Right renal cortex interstitium (tissue), 3 donors: Measurements from ENCODE around the gene CDKL2. TPM values are rescaled to one million over a fixed set of nuclear protein-coding genes. Genes with fewer than 3 reads are reported as not detected.
A peak's percentile ranks its signal among the peaks of the same experiment; 100 is the strongest.
"Not testable (repeated sequence)": the region's sequence is repeated elsewhere in the genome, so short reads cannot be mapped to it uniquely, and the experiment has no call there.

Source experiments
- DNase-seq, 3 donors: peaks; one replicate each; pipeline ENCODE4 v3.0.0-alpha.2; 2013; ENCODE audit warnings: low read depth in 3 of 3, low spot score in 2 of 3
- polyA plus RNA-seq, 3 donors: library from polyadenylated mRNA; unstranded; fragments of 120-200 nt; gene quantifications; one replicate each; pipeline ENCODE4 v1.2.1, GENCODE V29; 2013; ENCODE audit not compliant: insufficient read length in 3 of 3

The CDKL2 gene
- polyA plus RNA-seq = 10 to 100 TPM; 11.3 to 14.6 (median 11.8) TPM

DNA sequence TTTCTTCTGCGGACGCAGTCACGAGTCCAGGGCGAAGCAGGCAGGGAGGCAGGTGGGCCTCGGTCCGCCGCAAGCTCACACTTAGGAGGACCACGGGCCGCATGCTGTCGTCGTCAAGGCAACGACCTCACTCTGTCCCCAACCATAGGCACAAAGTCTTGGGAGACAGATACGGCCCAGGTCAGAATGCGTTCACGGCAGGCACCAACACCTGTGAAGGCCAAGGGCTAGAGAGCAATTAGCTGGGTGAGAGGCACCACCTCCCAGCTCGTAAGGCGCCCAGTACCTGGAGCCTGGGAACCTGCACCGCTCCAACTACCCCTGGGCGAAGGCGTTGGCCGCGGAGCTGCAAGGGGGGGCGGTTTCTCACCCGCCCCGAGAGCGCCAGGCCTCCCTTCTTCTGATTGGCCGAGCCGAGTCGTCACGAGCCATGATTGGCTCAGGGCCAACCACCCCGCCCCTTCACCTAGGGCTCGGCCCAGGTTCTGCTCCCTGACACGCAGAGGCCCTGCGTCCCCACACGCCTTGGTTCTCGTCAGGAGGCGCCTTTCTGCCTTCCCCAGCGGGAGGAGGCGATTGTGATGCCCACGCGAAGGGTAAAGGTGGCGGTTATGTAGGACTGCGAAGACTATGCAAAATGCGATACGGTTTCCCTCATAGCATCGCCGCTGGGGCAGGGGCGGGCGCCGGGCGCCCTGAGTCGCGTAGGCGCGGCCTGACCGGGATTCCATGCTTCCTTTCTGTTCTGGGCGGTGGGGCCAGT lies at the start of gene CDKL2:
Gene CDKL2, minus strand, starts transcription at position 355 of the 763 bp plus-strand sequence. CDS start 4,540 bp downstream, outside the sequence.
- peak; percentile 62 to 72 (median 67) for DNase-seq

GRCh38 chr4:75678965-75679364 lies 48.6 kb upstream of the CDKL2 start:
- DNase-seq = no peak

GRCh38 chr4:75678473-75678872 lies 48.1 kb upstream of the CDKL2 start:
- DNase-seq = no peak

DNA sequence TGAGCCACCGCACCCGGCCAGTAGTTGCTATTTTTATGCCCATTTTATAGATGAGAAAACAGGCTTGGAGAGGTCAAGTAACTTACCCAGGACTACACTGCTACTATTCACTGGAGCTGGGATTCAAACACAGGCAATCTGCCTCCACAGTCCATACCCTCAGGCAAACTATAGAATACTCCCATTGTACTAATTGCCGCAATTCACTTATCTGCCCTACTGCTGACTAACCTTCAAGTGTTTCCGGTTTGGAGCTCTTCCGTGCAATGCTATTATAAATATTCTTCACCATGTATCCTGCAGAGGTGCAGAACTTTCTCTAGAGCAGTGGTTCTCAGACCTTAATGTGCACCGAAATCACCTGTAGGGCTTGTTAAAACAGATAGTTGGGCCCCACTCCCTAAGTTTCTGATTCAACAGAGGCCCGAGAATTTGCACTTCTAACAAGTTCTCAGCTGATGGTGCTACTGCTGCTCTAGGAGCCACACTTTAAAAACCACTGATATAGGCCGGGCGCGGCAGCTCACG lies 44.7 kb upstream of the CDKL2 start:
- DNase-seq = no peak

DNA sequence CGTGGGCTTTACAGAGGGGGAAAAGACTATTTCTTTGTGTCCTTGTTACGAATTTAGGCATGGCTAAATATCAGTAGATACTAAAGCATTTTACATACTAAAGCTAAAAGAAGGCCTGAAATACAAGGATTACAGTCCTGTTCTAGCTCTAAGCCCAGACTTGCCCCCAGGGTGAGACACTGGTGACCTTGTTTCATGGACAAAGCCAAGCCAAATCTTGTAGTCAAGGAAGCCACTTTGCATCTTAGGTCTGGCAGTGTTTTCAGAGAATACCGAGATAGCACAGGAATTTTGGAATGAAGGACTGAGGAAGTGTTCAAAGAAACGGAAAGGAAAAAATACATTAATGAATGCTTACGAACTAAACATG lies 43.6 kb upstream of the CDKL2 start:
- peak in 1 of 3 donors; percentile 16 for DNase-seq

GRCh38 chr4:75673027-75673958 lies 43.0 kb upstream of the CDKL2 start, which contains the start of gene G3BP2:
Gene G3BP2, minus strand, starts transcription at chr4:75673411. Its CDS starts 11,386 bp downstream, at chr4:75662025.
- peak; percentile 97 for DNase-seq

DNA sequence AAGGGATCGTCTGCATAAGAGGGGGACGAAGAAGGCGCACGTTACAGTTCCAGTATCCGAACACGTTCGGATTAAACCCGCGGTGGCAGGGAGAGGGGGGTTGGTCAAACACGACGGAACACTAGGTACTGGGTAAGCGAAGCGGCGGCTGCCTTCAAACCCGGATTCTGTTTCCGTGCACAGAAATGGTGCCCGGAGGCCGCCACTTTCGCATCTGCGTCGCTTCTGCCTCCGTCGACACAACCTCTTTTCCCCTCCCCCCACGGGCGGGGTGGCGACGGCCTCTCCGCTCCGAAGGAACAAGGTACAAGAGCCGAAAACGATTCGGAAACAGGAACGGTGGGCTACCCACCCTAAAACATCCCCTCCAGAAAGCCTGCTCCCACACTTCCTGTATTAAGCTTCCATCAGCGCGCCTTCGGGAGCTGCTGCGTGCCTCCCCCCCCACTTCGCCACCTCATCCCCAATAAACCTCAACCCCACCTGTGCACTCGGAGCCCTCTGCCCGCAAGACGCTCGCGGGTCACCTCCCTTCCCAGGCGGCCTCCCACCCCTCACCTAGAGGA lies 42.2 kb upstream of the CDKL2 start:
- peak; percentile 36 to 60 (median 41) for DNase-seq

DNA sequence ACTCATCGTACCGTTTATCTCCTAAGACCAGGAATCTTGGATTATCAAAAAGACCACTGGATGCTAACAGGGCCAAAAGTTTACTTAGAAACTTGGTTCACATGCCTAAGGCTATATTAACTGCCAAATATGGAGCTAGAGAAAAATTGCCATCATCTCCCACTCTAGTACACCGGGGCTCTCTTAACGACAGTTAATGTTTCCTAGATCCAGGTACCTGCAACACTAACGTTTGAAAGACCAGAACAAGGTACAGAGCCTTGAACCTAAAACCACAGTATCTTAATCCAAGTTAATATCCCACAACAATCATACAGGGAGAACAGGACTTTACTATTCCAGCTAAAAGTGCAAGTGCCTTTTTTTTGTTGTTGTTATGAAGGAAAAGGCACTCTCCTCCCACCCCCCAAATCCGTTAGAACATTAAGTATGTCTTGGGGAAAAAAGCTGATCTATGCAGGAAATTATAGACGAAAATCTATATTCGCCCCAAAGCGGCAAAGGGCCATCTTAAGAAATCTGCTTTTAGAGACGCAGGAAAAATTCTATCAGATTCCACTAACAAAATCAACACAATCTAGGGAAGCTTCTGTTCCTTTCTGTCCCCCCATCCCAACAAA lies 41.6 kb upstream of the CDKL2 start:
- no peak for DNase-seq

GRCh38 chr4:75668596-75668995 lies 38.3 kb upstream of the CDKL2 start:
- no peak for DNase-seq

DNA sequence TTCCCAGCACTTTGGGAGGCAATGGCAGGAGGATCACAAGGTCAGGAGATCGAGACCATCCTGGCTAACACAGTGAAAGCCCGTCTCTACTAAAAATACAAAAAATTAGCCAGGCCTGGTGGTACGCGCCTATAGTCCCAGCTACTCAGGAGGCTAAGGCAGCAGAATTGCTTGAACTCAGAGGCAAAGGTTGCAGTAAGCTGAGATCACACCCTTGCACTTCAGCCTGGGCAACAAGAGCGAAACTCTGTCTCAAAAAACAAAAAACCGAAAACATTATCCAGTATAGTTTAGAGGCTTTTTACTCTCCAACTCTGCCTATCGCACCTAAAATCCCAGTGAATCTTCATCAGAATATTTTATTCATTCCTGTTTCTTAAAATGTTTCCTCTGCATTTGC lies 37.3 kb upstream of the CDKL2 start:
- not testable (repeated sequence) for DNase-seq

DNA sequence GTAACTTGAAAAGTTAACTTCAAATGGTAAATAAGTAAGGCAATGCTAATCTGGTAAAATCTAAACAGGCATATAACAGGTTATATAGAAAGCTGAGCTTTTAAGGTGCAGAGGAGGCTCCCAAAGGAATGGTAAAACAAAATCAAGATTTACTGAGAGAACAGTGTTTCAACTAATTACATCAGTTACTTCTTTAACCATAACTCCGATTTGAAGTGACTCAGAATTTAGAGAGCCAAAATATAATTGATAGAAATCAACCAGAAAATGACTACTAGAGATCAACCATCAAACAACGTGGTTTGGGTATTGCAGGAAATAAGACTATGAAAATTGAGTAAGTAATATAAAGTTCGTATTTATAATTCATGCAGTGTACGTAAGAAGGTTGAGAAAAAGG lies 36.0 kb upstream of the CDKL2 start:
- no peak for DNase-seq

- not testable (repeated sequence) for DNase-seq
These were observed 34.3 kb upstream of the CDKL2 start for GRCh38 chr4:75664604-75665003.

DNA sequence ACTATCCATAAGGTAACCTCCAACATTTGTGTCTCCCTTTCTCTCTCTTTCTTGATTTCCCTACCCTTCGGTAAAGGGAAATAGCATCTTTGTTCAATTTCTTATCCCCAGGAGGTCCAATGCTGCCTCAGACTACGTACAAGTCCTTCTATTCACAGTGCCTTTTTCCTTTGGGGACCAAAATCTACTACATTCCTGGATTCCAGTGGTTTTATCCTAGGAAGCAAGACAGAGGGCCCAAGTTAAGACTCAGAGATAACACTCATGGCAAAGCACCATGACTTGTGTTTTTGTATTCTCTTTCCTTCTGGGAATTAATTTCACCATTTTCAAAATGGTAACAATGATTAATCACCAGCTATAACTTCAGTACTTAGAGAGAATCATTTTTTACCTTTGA lies 32.3 kb upstream of the CDKL2 start:
- no peak for DNase-seq

DNA sequence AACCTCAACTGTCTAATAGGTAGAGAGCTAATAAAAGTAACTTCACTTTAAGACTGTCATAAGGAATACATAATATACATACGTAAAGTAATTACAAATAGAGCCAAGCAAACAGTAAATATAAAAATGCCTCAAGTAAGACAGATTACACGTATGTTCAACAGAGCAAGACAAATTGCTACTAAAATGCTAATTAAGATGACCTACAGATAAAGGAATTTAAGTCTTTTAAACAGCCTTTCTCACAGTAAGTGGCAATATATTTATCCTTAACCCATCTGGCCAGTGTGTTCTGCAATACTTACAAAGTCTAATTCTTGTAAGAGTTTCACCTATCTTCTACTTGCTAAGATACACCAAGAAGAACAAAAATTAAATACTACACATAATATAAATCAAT lies 30.2 kb upstream of the CDKL2 start:
- DNase-seq = no peak

GRCh38 chr4:75659512-75660031 lies 29.2 kb upstream of the CDKL2 start:
- DNase-seq = no peak

- DNase-seq = no peak
These were observed 28.5 kb upstream of the CDKL2 start for GRCh38 chr4:75658876-75659275.

- DNase-seq = no peak
These were observed 25.2 kb upstream of the CDKL2 start for GRCh38 chr4:75655562-75655961.

- DNase-seq = no peak
These were observed 24.6 kb upstream of the CDKL2 start for GRCh38 chr4:75654905-75655304.

GRCh38 chr4:75653845-75654503 lies 23.6 kb upstream of the CDKL2 start:
- no peak for DNase-seq

DNA sequence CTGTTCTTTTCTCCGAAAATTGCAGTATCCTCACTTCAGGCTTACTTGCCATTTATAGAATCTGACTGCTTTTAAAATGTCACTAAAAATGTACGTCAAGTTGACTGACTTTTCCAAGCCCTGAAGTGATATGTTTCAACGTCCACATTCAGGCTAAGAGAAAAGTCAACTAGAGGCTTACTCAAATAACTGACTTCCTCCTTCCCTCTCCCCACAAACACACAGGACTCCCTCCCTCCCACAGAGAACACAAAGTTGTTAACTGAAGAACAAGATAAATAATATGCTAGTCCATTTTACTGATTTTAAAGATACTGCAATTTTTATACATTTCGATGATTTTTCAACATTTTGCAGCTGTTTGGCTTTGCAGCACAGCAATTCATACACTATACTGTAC lies 13.8 kb upstream of the CDKL2 start:
- DNase-seq = no peak
